Retinal pigment epithelial cell (primary cell): ENCODE measurements around the gene RPL18A.

Experiments
- DNase-seq: peaks from one replicate; pipeline ENCODE4 v3.0.0-alpha.2; 2010; ENCODE audit warnings: low read depth
- H3K4me3 ChIP-seq: 2 replicates; pipeline ENCODE4 v1.5.1; 2011; ENCODE audit warnings: mild to moderate bottlenecking, low read length, control low read depth, moderate library complexity
- CTCF ChIP-seq: conservative IDR thresholded peaks from 2 replicates; pipeline ENCODE4 v1.5.1; 2011; ENCODE audit warnings: low read depth, low read length, control low read depth, inconsistent platforms

Gene RPL18A

GRCh38 chr19:17859533-17860330 is at the start of gene RPL18A:
Gene RPL18A, plus strand, starts transcription at chr19:17859910. Its CDS starts 47 bp downstream, at chr19:17859957.
- peak; percentile 99 for DNase-seq
- TF ChIP-seq CTCF: peak; percentile 87
- H3K4me3 ChIP-seq: peak within 1 kb of the TSS; percentile 98

- no peak for TF ChIP-seq CTCF
- no peak for DNase-seq
- H3K4me3 ChIP-seq: no peak overlapping the region
Observed at GRCh38 chr19:17811103-17811502, 48.6 kb upstream of the RPL18A start.

- TF ChIP-seq CTCF: no peak
- DNase-seq: no peak
- no peak overlapping the region for H3K4me3 ChIP-seq
Observed at GRCh38 chr19:17811681-17812080, 48.0 kb upstream of the RPL18A start.

- no peak for TF ChIP-seq CTCF
- no peak for DNase-seq
- H3K4me3 ChIP-seq: no peak overlapping the region
Observed at GRCh38 chr19:17812099-17812498, 47.6 kb upstream of the RPL18A start.

GRCh38 chr19:17817668-17818363 is 41.9 kb upstream of the RPL18A start:
- no peak overlapping the region for H3K4me3 ChIP-seq
- DNase-seq: no peak
- no peak for TF ChIP-seq CTCF

- H3K4me3 ChIP-seq: no peak within 1 kb of the TSS
- no peak for DNase-seq
- no peak for TF ChIP-seq CTCF
Observed at GRCh38 chr19:17821190-17821589, 38.5 kb upstream of the RPL18A start, which contains the start of gene INSL3. Gene INSL3, minus strand, starts transcription at chr19:17821519. Its CDS starts 13 bp downstream, at chr19:17821506.

- H3K4me3 ChIP-seq: no peak overlapping the region
- TF ChIP-seq CTCF: no peak
Observed at GRCh38 chr19:17824339-17824738, 35.4 kb upstream of the RPL18A start.

More at GRCh38 chr19:17824339-17824738, 35.4 kb upstream of the RPL18A start:
- DNase-seq: no peak
